K562 (cell line): ENCODE data around the gene ENTREP1.

Experiments used
- CTCF ChIP-seq, 3 experiments: IDR thresholded peaks in 2 of 3; conservative IDR thresholded peaks in 1 of 3; 2 replicates each; pipeline ENCODE4 v1.5.1; 2011 to 2012; ENCODE audit warnings: low read length in 3 of 3, mild to moderate bottlenecking in 3 of 3, control low read depth in 2 of 3, improper control_type of control experiment in 1 of 3, inconsistent platforms in 1 of 3, low read depth in 1 of 3, mixed read lengths in 1 of 3, moderate library complexity in 1 of 3; ENCODE audit not compliant: insufficient read depth in 2 of 3
- EZH2 ChIP-seq: IDR thresholded peaks from 2 replicates; pipeline ENCODE4 v1.6.1; 2012; ENCODE audit warnings: low read depth, mild to moderate bottlenecking, inconsistent platforms, low read length, borderline replicate concordance
- GATAD2B ChIP-seq: fragments of 450-650 bp; IDR thresholded peaks from 2 replicates; pipeline ENCODE4 v1.6.1; 2017; ENCODE audit warnings: mild to moderate bottlenecking, borderline replicate concordance
- KAT8 ChIP-seq: fragments of 450-650 bp; IDR thresholded peaks from 2 replicates; pipeline ENCODE4 v1.6.1; 2016; ENCODE audit warnings: low read depth, mild to moderate bottlenecking
- KHSRP ChIP-seq: fragments of 450-650 bp; IDR thresholded peaks from 2 replicates; pipeline ENCODE4 v1.6.1; 2017
- MTA2 ChIP-seq: fragments of 450-650 bp; IDR thresholded peaks from 2 replicates; pipeline ENCODE4 v1.6.1; 2016; ENCODE audit warnings: low read depth
- NCOA2 ChIP-seq, 2 experiments: fragments of 450-650 bp; IDR thresholded peaks; 2 replicates each; pipeline ENCODE4 v1.6.1; 2018; ENCODE audit warnings: mild to moderate bottlenecking in 2 of 2, moderate library complexity in 1 of 2; ENCODE audit not compliant: partially characterized antibody in 2 of 2
- NONO ChIP-seq, 2 experiments: fragments of 200-400 bp in 1 of 2; fragments of 450-650 bp in 1 of 2; formaldehyde crosslinking in 1 of 2; IDR thresholded peaks; 2 replicates each; pipeline ENCODE4 v1.6.1; 2017; ENCODE audit warnings: low read depth in 2 of 2, mild to moderate bottlenecking in 2 of 2, moderate library complexity in 2 of 2, low read length in 1 of 2
- RB1 ChIP-seq: fragments of 450-650 bp; IDR thresholded peaks from 2 replicates; pipeline ENCODE4 v1.6.1; 2017; ENCODE audit warnings: low read depth, mild to moderate bottlenecking
- RNF2 ChIP-seq: sonication (generic); IDR thresholded peaks from 2 replicates; pipeline ENCODE4 v1.6.1; 2016
- ZFPM2 ChIP-seq: fragments of 250-450 bp; sonication (Bioruptor Pico); IDR thresholded peaks from 2 replicates; pipeline ENCODE4 v1.5.1; 2022; ENCODE audit warnings: mild to moderate bottlenecking
- ZKSCAN8 ChIP-seq: fragments of 200-800 bp; sonication (Bioruptor generic); IDR thresholded peaks from 2 replicates; pipeline ENCODE4 v1.6.1; 2016; ENCODE audit warnings: missing genetic modification characterization, missing compliant biosample characterization
- ZNF785 ChIP-seq: fragments of 250-450 bp; sonication (Bioruptor Pico); IDR thresholded peaks from 2 replicates; pipeline ENCODE4 v1.4.0; 2020; ENCODE audit warnings: mild to moderate bottlenecking

DNA sequence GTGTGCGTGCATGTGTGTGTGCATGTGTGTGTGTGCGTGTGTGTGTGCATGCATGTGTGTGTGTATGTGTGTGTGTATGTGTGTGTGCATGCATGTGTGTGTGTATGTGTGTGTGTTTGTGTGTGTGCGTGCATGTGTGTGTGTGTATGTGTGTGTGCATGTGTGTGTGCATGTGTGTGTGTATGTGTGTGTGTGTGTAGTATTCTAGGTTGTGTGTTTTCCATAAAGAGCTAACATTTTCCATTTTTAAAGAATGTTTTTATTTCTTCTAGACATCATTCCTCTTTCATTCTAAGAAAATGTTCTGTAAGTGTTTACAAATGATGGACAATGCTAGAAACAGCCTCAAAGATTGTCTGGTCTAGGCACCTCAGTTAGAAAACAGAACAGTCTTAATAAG lies 15.6 kb downstream of the ENTREP1 start:
- no peak for TF ChIP-seq GATAD2B
- no peak for TF ChIP-seq ZNF785 (CRISPR knock-in tag)
- no peak for TF ChIP-seq RB1
- TF ChIP-seq CTCF (IDR thresholded peaks at IDR 0.05 in 2 of 3, conservative IDR thresholded peaks at IDR 0.05 in 1 of 3; ENCODE audit: insufficient read depth in 2 of 3, low read depth in 1 of 3, low read length in 3 of 3): no peak
- TF ChIP-seq KHSRP: no peak
- no peak for TF ChIP-seq NCOA2 (IDR thresholded peaks at IDR 0.05; ENCODE audit: partially characterized antibody in 2 of 2)
- no peak for TF ChIP-seq ZKSCAN8 (CRISPR knock-in tag)
- TF ChIP-seq EZH2: no peak
- no peak for TF ChIP-seq ZFPM2 (CRISPR knock-in tag)
- TF ChIP-seq MTA2: no peak
- TF ChIP-seq NONO (IDR thresholded peaks at IDR 0.05; ENCODE audit: low read depth in 2 of 2, low read length in 1 of 2): no peak
- no peak for TF ChIP-seq RNF2
- no peak for TF ChIP-seq KAT8
